ENCODE results near the gene GRM4. TPM values are rescaled to one million over a fixed set of nuclear protein-coding genes. Genes with fewer than 3 reads are reported as not detected.
"Not testable (repeated sequence)": the region's sequence is repeated elsewhere in the genome, so short reads cannot be mapped to it uniquely, and the experiment has no call there.

The GRM4 gene
- total RNA-seq, 1 donor from 2014 or later = not detected

DNA sequence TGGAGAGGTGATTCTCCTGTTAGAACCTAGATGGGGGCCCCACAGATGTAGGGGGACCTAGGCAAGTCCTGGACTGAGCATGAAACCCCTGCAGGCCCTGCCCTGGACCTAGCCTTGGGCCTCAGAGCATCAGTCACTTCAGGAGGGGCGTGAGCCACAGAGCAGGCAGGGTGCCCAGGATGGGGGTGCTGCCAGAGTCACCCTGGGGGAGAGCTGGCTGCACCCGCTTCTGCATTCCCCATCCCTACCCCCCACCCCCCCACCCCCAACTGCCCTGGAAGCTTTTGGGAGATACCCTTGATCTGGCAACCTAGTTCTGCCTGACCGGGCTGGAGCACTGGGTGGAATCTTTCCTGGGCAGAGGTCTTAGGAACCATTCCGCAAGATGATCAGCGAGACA is 125.6 kb downstream of the GRM4 start:
- Histone ChIP-seq H3K27me3 (ENCODE audit: low read depth) (peaks cover 7% of the 10 kb centered on the region), H3K27ac (no peak overlapping the region), H3K9me3 (no peaks in the 10 kb centered on the region), H3K36me3 (no peaks in the 10 kb centered on the region), H3K4me1 (no peaks in the 10 kb centered on the region), H3K4me3 (no peak overlapping the region)
- DNase-seq (peak; percentile 23), ATAC-seq (no peak)
- intact Hi-C loops (cut with DNase I) = no loop called here
- TF ChIP-seq, protein P1, sequence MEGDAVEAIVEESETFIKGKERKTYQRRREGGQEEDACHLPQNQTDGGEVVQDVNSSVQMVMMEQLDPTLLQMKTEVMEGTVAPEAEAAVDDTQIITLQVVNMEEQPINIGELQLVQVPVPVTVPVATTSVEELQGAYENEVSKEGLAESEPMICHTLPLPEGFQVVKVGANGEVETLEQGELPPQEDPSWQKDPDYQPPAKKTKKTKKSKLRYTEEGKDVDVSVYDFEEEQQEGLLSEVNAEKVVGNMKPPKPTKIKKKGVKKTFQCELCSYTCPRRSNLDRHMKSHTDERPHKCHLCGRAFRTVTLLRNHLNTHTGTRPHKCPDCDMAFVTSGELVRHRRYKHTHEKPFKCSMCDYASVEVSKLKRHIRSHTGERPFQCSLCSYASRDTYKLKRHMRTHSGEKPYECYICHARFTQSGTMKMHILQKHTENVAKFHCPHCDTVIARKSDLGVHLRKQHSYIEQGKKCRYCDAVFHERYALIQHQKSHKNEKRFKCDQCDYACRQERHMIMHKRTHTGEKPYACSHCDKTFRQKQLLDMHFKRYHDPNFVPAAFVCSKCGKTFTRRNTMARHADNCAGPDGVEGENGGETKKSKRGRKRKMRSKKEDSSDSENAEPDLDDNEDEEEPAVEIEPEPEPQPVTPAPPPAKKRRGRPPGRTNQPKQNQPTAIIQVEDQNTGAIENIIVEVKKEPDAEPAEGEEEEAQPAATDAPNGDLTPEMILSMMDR (IDR thresholded peaks at IDR 0.05) = no peak

- Histone ChIP-seq H3K27ac (no peak overlapping the region), H3K36me3 (no peaks in the 10 kb centered on the region), H3K4me1 (no peaks in the 10 kb centered on the region), H3K4me3 (no peak overlapping the region), H3K9me3 (no peaks in the 10 kb centered on the region), H3K27me3 (ENCODE audit: low read depth) (peaks cover 7% of the 10 kb centered on the region)
- TF ChIP-seq, protein P1 (IDR thresholded peaks at IDR 0.05) = no peak
- intact Hi-C loops (cut with DNase I) = no loop called here
- DNase-seq = peak; percentile 10
- no peak for ATAC-seq
Measured at GRCh38 chr6:34018961-34019606, 126.8 kb downstream of the GRM4 start.

GRCh38 chr6:34018026-34018425 is 127.9 kb downstream of the GRM4 start:
- Histone ChIP-seq H3K27ac (no peak overlapping the region), H3K4me1 (no peaks in the 10 kb centered on the region), H3K36me3 (no peaks in the 10 kb centered on the region), H3K4me3 (no peak overlapping the region), H3K27me3 (ENCODE audit: low read depth) (peaks cover 7% of the 10 kb centered on the region), H3K9me3 (no peaks in the 10 kb centered on the region)
- DNase-seq = no peak
- TF ChIP-seq, protein P1 (IDR thresholded peaks at IDR 0.05) = no peak
- no peak for ATAC-seq
- intact Hi-C loops (cut with DNase I) = no loop called here

- no peak for ATAC-seq
- intact Hi-C loops (cut with DNase I) = no loop called here
- no peaks in the 10 kb centered on the region for H3K9me3 ChIP-seq
Measured at GRCh38 chr6:34017106-34017805, 128.6 kb downstream of the GRM4 start.

DNA sequence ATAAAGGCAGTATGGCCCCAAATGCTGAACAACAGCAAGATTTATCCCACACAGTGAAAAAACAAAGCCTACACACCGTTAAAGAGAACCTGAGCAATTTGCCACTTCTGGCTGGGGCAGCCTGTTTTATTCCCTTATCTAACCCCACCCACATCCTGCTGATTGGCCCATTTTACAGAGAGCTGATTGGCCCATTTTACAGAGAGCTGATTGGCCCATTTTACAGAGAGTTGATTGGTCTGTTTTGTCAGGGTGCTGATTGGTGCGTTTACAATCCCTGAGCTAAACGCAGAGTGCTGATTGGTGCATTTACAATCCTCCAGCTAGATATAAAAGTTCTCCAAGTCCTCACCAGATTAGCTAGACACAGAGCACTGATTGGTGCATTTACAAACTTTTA is 129.3 kb downstream of the GRM4 start:
- ATAC-seq; H3K4me1 ChIP-seq; DNase-seq; H3K36me3 ChIP-seq; H3K4me3 ChIP-seq; H3K9me3 ChIP-seq; H3K27me3 ChIP-seq (ENCODE audit: low read depth); H3K27ac ChIP-seq; intact Hi-C loops (cut with DNase I): not testable (repeated sequence)

More at GRCh38 chr6:34017106-34017805, 128.6 kb downstream of the GRM4 start:
- Histone ChIP-seq H3K27me3 (ENCODE audit: low read depth) (no peaks in the 10 kb centered on the region), H3K4me3 (no peak overlapping the region), H3K36me3 (no peaks in the 10 kb centered on the region), H3K4me1 (no peaks in the 10 kb centered on the region), H3K27ac (no peak overlapping the region)
- TF ChIP-seq, protein P1 (IDR thresholded peaks at IDR 0.05) = no peak
- DNase-seq = no peak

DNA sequence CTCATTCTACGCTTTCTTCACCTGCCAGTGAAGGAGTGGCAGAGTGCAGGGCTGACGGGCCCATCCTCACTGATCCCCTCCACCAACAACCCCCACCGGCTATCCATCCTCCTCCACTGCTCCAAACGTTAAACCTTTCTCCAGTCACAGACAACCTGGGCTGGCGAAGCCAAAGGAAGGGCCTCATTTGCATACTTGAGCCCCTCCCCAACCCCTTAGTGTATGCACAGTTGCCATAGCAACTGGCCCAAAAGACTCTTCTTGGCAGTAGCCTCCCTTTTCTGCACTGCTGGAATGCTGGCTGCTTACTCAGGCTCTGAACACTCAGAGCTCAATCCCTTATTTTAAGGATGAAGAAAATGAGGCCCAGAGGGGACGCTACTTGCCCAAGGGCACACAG is 130.3 kb downstream of the GRM4 start:
- DNase-seq (peak; percentile 0), ATAC-seq (no peak)
- no peak overlapping the region for H3K4me3 ChIP-seq
- H3K27me3 ChIP-seq (ENCODE audit: low read depth) = no peaks in the 10 kb centered on the region
- H3K4me1 ChIP-seq = no peaks in the 10 kb centered on the region
- no peak overlapping the region for H3K27ac ChIP-seq
- no peaks in the 10 kb centered on the region for H3K36me3 ChIP-seq
- no peaks in the 10 kb centered on the region for H3K9me3 ChIP-seq
- intact Hi-C loops (cut with DNase I) = no loop called here
- TF ChIP-seq, protein P1 (IDR thresholded peaks at IDR 0.05) = no peak

Measured in lower lobe of right lung (tissue), 2 donors.